Mesendoderm (in vitro differentiated cells): ENCODE data around the gene LCE2A. TPM values are rescaled to one million over a fixed set of nuclear protein-coding genes. Genes with fewer than 3 reads are reported as not detected.
A peak's percentile ranks its signal among the peaks of the same experiment; 100 is the strongest.

Experiments used
- DNase-seq: peaks from one replicate; pipeline ENCODE4 v3.0.0; 2013
- H2AK5ac ChIP-seq: 2 replicates; pipeline ENCODE4 v1.6.1; 2013; ENCODE audit warnings: low read length, inconsistent platforms
- H2BK120ac ChIP-seq: 2 replicates; pipeline ENCODE4 v1.6.1; 2013; ENCODE audit warnings: low read depth, mild to moderate bottlenecking, low read length, moderate library complexity, mixed read lengths
- H2BK15ac ChIP-seq: replicated peaks from 2 replicates; pipeline ENCODE4 v1.6.1; 2013; ENCODE audit warnings: low read depth, mild to moderate bottlenecking, moderate library complexity
- H2BK5ac ChIP-seq: 2 replicates; pipeline ENCODE4 v1.6.1; 2013; ENCODE audit warnings: low read length, inconsistent platforms
- H3K18ac ChIP-seq: 2 replicates; pipeline ENCODE4 v1.6.1; 2013; ENCODE audit warnings: mild to moderate bottlenecking, low read length, mixed read lengths
- H3K23ac ChIP-seq: one replicate; pipeline ENCODE4 v1.6.1; 2013; ENCODE audit warnings: low read length
- H3K27ac ChIP-seq: 2 replicates; pipeline ENCODE4 v1.5.1; 2013; ENCODE audit warnings: low read depth, mild to moderate bottlenecking, inconsistent platforms, low read length, moderate library complexity
- H3K27me3 ChIP-seq: 2 replicates; pipeline ENCODE4 v1.6.1; 2013; ENCODE audit warnings: low read length, control low read depth, mild to moderate bottlenecking, inconsistent platforms; ENCODE audit not compliant: insufficient read depth, poor library complexity
- H3K36me3 ChIP-seq: 2 replicates; pipeline ENCODE4 v1.6.1; 2013; ENCODE audit warnings: low read length, inconsistent platforms; ENCODE audit not compliant: control insufficient read depth, insufficient read depth
- H3K4ac ChIP-seq: one replicate; pipeline ENCODE4 v1.6.1; 2013; ENCODE audit warnings: low read depth, mild to moderate bottlenecking, low read length, moderate library complexity
- H3K4me1 ChIP-seq: 2 replicates; pipeline ENCODE4 v1.6.1; 2013; ENCODE audit warnings: low read depth, low read length, inconsistent platforms; ENCODE audit not compliant: control insufficient read depth
- H3K4me2 ChIP-seq: 2 replicates; pipeline ENCODE4 v1.6.1; 2013; ENCODE audit warnings: low read length
- H3K4me3 ChIP-seq: 2 replicates; pipeline ENCODE4 v1.5.1; 2013; ENCODE audit warnings: mild to moderate bottlenecking, low read length
- H3K56ac ChIP-seq: one replicate; pipeline ENCODE4 v1.6.1; 2013; ENCODE audit warnings: low read length
- H3K79me1 ChIP-seq: 2 replicates; pipeline ENCODE4 v1.6.1; 2013; ENCODE audit warnings: low read length, inconsistent platforms
- H3K79me2 ChIP-seq: 2 replicates; pipeline ENCODE4 v1.6.1; 2013; ENCODE audit warnings: mild to moderate bottlenecking, low read length; ENCODE audit not compliant: control insufficient read depth, insufficient read depth
- H3K9ac ChIP-seq: 2 replicates; pipeline ENCODE4 v1.6.1; 2013; ENCODE audit warnings: low read length, inconsistent platforms
- H4K5ac ChIP-seq: one replicate; pipeline ENCODE4 v1.6.1; 2013; ENCODE audit warnings: low read length
- H4K8ac ChIP-seq: one replicate; pipeline ENCODE4 v1.6.1; 2013; ENCODE audit warnings: low read depth, mild to moderate bottlenecking, control low read depth, low read length, moderate library complexity
- WGBS: extraction: QIAGEN DNeasy Blood & Tissue Kit; methylation state at CpG from one replicate; pipeline ENCODE4 v1.1.7; 2013; ENCODE audit warnings: low lambda C conversion rate, missing lambda C conversion rate; ENCODE audit not compliant: insufficient coverage; ENCODE audit errors: extremely low coverage; 5-methylcytosine and 5-hydroxymethylcytosine counted together
- polyA plus RNA-seq, 2 experiments: library from polyadenylated mRNA; stranded (reverse); fragments of 200-250 nt; gene quantifications; one replicate each; pipeline ENCODE4 v1.2.3, GENCODE V29; 2013

The LCE2A gene, protein sequence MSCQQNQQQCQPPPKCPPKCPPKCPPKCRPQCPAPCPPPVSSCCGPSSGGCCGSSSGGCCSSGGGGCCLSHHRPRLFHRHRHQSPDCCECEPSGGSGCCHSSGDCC
- polyA plus RNA-seq (2013, experiment 1 of 2), result not detected
- not detected for polyA plus RNA-seq (2013, experiment 2 of 2)

- H2BK120ac ChIP-seq, result no peak within 1 kb of the TSS
- no peaks in the 10 kb centered on the region for H3K4me1 ChIP-seq
- DNase-seq, result no peak
- no peaks in the 10 kb centered on the region for H3K36me3 ChIP-seq
- H3K4me2 ChIP-seq, result no peak within 1 kb of the TSS
- no peak within 1 kb of the TSS for H3K4ac ChIP-seq
- H3K27ac ChIP-seq, result no peak within 1 kb of the TSS
- H4K8ac ChIP-seq, result no peak within 1 kb of the TSS
- H3K27me3 ChIP-seq, result no peaks in the 10 kb centered on the region
- no peak within 1 kb of the TSS for H3K18ac ChIP-seq
- no peak within 1 kb of the TSS for H2AK5ac ChIP-seq
- no peaks in the 10 kb centered on the region for H3K79me2 ChIP-seq
- no CpG with 5 or more reads among the region's 4 CpGs for WGBS
- H4K5ac ChIP-seq, result no peak within 1 kb of the TSS
- no peak within 1 kb of the TSS for H3K9ac ChIP-seq
- no peak within 1 kb of the TSS for H2BK5ac ChIP-seq
- no peak within 1 kb of the TSS for H3K23ac ChIP-seq
- no peaks in the 10 kb centered on the region for H3K79me1 ChIP-seq
- H2BK15ac ChIP-seq, result no peak within 1 kb of the TSS
- no peak within 1 kb of the TSS for H3K56ac ChIP-seq
- H3K4me3 ChIP-seq, result no peak within 1 kb of the TSS
Measured at GRCh38 chr1:152697701-152698600, at the start of gene LCE2A. Gene LCE2A, plus strand, starts transcription at chr1:152698345. Its CDS starts 557 bp downstream, at chr1:152698902.

- Histone ChIP-seq H4K8ac (no peak overlapping the region), H3K27me3 (no peaks in the 10 kb centered on the region), H3K23ac (no peak overlapping the region), H3K56ac (no peak overlapping the region), H2BK15ac (no peak overlapping the region), H2BK5ac (no peak overlapping the region), H4K5ac (no peak overlapping the region), H3K9ac (no peak overlapping the region), H3K4me2 (no peak overlapping the region), H3K4ac (no peak overlapping the region), H3K18ac (no peak overlapping the region), H3K36me3 (no peaks in the 10 kb centered on the region), H2BK120ac (no peak overlapping the region), H3K4me3 (no peak overlapping the region), H3K4me1 (no peaks in the 10 kb centered on the region), H3K79me1 (no peaks in the 10 kb centered on the region), H3K79me2 (no peaks in the 10 kb centered on the region), H3K27ac (no peak overlapping the region), H2AK5ac (no peak overlapping the region)
- no CpG with 5 or more reads among the region's 10 CpGs for WGBS
- DNase-seq, result peak; percentile 68
Measured at GRCh38 chr1:152654110-152654509, 44.0 kb upstream of the LCE2A start.

GRCh38 chr1:152656459-152656858 lies 41.7 kb upstream of the LCE2A start:
- no peak overlapping the region for H4K8ac ChIP-seq
- H3K4me2 ChIP-seq, result no peak overlapping the region
- H3K4me1 ChIP-seq, result no peaks in the 10 kb centered on the region
- no peak overlapping the region for H2AK5ac ChIP-seq
- no peak overlapping the region for H3K23ac ChIP-seq
- H3K18ac ChIP-seq, result no peak overlapping the region
- H3K36me3 ChIP-seq, result no peaks in the 10 kb centered on the region
- DNase-seq, result no peak
- WGBS, result no CpG with 5 or more reads among the region's 2 CpGs
- H2BK5ac ChIP-seq, result no peak overlapping the region
- no peak overlapping the region for H3K4ac ChIP-seq
- H3K56ac ChIP-seq, result no peak overlapping the region
- H3K4me3 ChIP-seq, result no peak overlapping the region
- no peak overlapping the region for H4K5ac ChIP-seq
- no peaks in the 10 kb centered on the region for H3K79me1 ChIP-seq
- H3K27ac ChIP-seq, result no peak overlapping the region
- H3K27me3 ChIP-seq, result no peaks in the 10 kb centered on the region
- H2BK15ac ChIP-seq, result no peak overlapping the region
- no peaks in the 10 kb centered on the region for H3K79me2 ChIP-seq
- H2BK120ac ChIP-seq, result no peak overlapping the region
- no peak overlapping the region for H3K9ac ChIP-seq

DNA sequence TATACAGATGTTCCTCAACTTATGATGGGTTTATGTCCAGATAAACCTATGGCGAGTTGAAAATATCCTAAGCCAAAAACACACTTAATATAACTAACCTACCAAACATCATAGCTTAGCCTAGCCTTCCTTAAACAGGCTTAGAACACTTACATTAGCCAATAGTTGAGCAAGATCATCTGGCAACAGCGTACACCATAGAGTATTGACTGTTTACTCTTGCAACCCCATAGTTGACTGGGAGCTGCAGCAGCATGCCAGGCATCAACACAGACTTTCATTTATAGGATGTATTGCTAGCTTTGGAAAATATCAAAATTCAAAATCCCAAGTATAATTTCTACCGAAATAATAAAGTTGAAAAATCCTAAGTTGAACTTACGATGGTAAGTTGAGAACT lies 40.5 kb upstream of the LCE2A start:
- H3K56ac ChIP-seq, result no peak overlapping the region
- H3K27me3 ChIP-seq, result no peaks in the 10 kb centered on the region
- no peak overlapping the region for H3K9ac ChIP-seq
- H3K4me2 ChIP-seq, result no peak overlapping the region
- no peak overlapping the region for H3K18ac ChIP-seq
- H2AK5ac ChIP-seq, result no peak overlapping the region
- H3K27ac ChIP-seq, result no peak overlapping the region
- H4K5ac ChIP-seq, result no peak overlapping the region
- no peak overlapping the region for H4K8ac ChIP-seq
- H3K36me3 ChIP-seq, result no peaks in the 10 kb centered on the region
- WGBS, result no CpG with 5 or more reads among the region's 4 CpGs
- H2BK15ac ChIP-seq, result no peak overlapping the region
- no peak overlapping the region for H2BK120ac ChIP-seq
- no peaks in the 10 kb centered on the region for H3K79me2 ChIP-seq
- no peak overlapping the region for H3K4ac ChIP-seq
- no peaks in the 10 kb centered on the region for H3K4me1 ChIP-seq
- no peak overlapping the region for H3K23ac ChIP-seq
- H3K4me3 ChIP-seq, result no peak overlapping the region
- no peaks in the 10 kb centered on the region for H3K79me1 ChIP-seq
- H2BK5ac ChIP-seq, result no peak overlapping the region
- no peak for DNase-seq

DNA sequence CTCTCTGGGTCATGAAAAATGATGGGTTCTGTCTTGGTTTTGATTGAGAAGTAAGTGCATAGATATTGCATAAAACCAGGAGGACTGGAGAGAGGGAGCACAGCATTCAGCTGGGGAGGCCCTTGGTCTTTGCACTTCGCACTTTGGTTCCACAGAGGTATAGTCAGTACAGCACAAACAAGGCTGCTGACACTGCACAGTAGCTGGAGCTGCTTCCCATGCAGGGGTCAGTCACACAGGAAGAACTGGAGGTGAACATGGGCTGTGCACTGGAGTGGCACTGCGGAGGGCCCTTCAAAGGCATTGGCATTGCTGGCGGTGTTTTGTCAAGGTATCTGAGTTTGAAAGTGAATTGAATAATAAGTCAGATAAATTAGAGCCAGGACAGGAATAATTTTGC lies 39.5 kb upstream of the LCE2A start:
- Histone ChIP-seq H3K56ac (no peak overlapping the region), H2BK120ac (no peak overlapping the region), H2AK5ac (no peak overlapping the region), H3K79me2 (no peaks in the 10 kb centered on the region), H3K4me2 (no peak overlapping the region), H3K36me3 (no peaks in the 10 kb centered on the region), H4K5ac (no peak overlapping the region), H3K18ac (no peak overlapping the region), H4K8ac (no peak overlapping the region), H3K9ac (no peak overlapping the region), H2BK15ac (no peak overlapping the region), H3K27ac (no peak overlapping the region), H3K4me3 (peak overlapping the region; percentile 6), H3K27me3 (no peaks in the 10 kb centered on the region), H3K4me1 (no peaks in the 10 kb centered on the region), H3K4ac (no peak overlapping the region), H2BK5ac (no peak overlapping the region), H3K79me1 (no peaks in the 10 kb centered on the region), H3K23ac (no peak overlapping the region)
- no CpG with 5 or more reads among the region's 3 CpGs for WGBS
- DNase-seq, result no peak
